ENCODE results near the gene IL1RL1. TPM values are rescaled to one million over a fixed set of nuclear protein-coding genes. Genes with fewer than 3 reads are reported as not detected.

IL1RL1 gene
- total RNA-seq, 1 donor from 2014 or later: not detected

DNA sequence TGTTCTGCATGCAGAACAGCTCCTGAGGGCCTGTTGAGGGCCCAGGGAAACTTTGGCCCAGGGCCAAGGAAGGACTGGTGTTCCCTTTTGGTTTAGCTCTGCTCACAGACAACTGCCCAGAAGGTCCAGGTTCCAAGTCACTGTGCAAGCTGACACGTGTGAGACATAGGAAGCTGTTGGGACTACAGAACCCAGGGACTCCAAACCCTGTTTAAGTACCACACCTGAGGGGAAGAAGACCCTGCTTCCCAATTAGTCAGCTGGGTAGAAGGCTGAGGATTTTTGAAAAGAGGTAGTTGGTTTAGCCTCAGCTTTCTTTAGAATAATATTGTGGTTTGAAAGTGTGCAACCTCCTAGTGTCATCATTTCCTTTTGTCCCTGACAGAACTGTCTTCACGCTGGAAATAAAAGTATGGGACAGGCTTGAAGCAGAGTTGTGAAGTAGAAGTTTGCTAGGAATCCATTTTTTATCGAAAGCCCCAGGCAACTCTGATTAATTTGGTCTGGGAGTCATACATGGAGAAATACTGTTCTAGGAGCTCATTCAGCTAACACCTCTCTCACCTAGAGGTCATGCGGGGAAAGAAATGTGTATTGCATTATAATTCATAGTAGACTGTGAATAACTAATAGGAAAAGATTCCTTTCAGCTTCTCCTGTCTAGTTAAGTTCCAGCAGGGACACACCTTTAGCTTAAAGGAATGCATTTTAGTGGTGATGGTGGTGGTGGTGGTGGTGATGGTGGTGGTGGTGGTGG is 19.9 kb upstream of the IL1RL1 start:
- no peak for DNase-seq (ENCODE audit: low spot score, unreplicated experiment)
- no peaks in the 10 kb centered on the region for H3K9me3 Mint-ChIP-seq (ENCODE audit: low read depth)
- H3K27ac Mint-ChIP-seq: no peak overlapping the region
- TF ChIP-seq CTCF (IDR thresholded peaks at IDR 0.05; ENCODE audit: unreplicated experiment): no peak
- peaks cover 2% of the 10 kb centered on the region for H3K4me1 Mint-ChIP-seq (ENCODE audit: low read depth)
- H3K4me3 Mint-ChIP-seq (ENCODE audit: low read depth): no peak overlapping the region
- H3K27me3 Mint-ChIP-seq: peaks cover 3% of the 10 kb centered on the region
- no peaks in the 10 kb centered on the region for H3K36me3 Mint-ChIP-seq (ENCODE audit: insufficient read depth)

DNA sequence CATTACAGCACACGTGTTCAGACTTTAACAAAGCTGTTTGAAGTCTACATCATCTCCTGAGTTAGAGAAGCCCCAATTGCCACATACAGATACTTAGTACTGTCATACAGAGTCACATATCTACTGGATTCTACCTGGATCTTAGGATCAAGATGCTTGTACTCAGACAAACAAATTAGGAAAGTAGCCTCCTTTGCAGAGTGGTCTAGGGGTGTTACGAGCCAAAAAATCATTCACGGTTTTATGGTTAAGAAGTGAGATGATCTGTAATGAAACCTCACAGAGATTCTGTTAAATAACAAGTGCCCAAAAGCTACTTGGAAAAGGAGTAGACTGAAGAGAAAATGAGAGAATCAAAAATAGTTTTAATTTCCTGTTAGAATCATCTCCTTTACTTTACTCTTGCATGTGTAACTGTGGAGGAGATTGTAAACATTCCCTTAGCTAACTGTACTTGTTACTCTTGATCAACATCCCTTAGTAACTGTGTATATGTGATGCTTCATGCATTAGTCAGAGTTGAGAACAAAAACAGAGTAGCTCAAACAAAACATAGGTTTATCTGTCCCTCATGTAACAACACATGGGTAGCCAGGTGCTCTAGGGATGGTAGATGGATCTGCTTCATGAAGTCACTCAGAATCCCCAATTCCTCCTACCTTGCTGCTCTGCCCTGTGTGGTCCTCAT is 16.4 kb upstream of the IL1RL1 start:
- TF ChIP-seq CTCF (IDR thresholded peaks at IDR 0.05; ENCODE audit: unreplicated experiment): no peak
- no peaks in the 10 kb centered on the region for H3K36me3 Mint-ChIP-seq (ENCODE audit: insufficient read depth)
- no peak for DNase-seq (ENCODE audit: low spot score, unreplicated experiment)
- H3K27me3 Mint-ChIP-seq: peaks cover 3% of the 10 kb centered on the region
- peaks cover 2% of the 10 kb centered on the region for H3K4me1 Mint-ChIP-seq (ENCODE audit: low read depth)
- no peaks in the 10 kb centered on the region for H3K9me3 Mint-ChIP-seq (ENCODE audit: low read depth)
- no peak overlapping the region for H3K4me3 Mint-ChIP-seq (ENCODE audit: low read depth)
- H3K27ac Mint-ChIP-seq: no peak overlapping the region

DNA sequence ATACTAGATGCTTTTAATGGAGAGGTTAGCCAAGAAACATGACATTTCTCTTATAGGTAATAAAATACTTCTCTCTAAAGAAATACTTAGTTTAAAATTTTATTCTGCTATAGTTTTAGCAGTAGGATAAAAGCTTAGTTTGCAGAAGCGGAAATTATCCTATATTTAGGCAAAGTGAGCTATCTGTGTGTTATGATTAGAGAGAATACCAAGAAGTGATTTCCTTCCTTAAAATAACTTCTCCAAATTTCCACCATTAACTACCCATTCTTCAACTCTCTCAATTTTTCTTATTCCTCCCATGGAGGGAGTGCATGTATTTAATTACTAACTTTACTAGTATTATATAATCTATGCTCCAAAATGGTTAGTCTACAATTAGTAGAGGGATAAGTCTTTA is 15.8 kb upstream of the IL1RL1 start:
- no peak for DNase-seq (ENCODE audit: low spot score, unreplicated experiment)
- Mint-ChIP-seq H3K4me3 (ENCODE audit: low read depth) (no peak overlapping the region), H3K27me3 (peaks cover 7% of the 10 kb centered on the region), H3K9me3 (ENCODE audit: low read depth) (no peaks in the 10 kb centered on the region), H3K4me1 (ENCODE audit: low read depth) (peaks cover 2% of the 10 kb centered on the region), H3K27ac (no peak overlapping the region), H3K36me3 (ENCODE audit: insufficient read depth) (no peaks in the 10 kb centered on the region)
- no peak for TF ChIP-seq CTCF (IDR thresholded peaks at IDR 0.05; ENCODE audit: unreplicated experiment)

- H3K4me3 Mint-ChIP-seq (ENCODE audit: low read depth): no peak overlapping the region
- H3K9me3 Mint-ChIP-seq (ENCODE audit: low read depth): no peaks in the 10 kb centered on the region
- DNase-seq (ENCODE audit: low spot score, unreplicated experiment): no peak
- H3K4me1 Mint-ChIP-seq (ENCODE audit: low read depth): peaks cover 2% of the 10 kb centered on the region
- no peak overlapping the region for H3K27ac Mint-ChIP-seq
- no peak for TF ChIP-seq CTCF (IDR thresholded peaks at IDR 0.05; ENCODE audit: unreplicated experiment)
- H3K36me3 Mint-ChIP-seq (ENCODE audit: insufficient read depth): no peaks in the 10 kb centered on the region
- peaks cover 3% of the 10 kb centered on the region for H3K27me3 Mint-ChIP-seq
Observed at GRCh38 chr2:102296449-102296848, 14.9 kb upstream of the IL1RL1 start.

- Mint-ChIP-seq H3K9me3 (ENCODE audit: low read depth) (no peaks in the 10 kb centered on the region), H3K36me3 (ENCODE audit: insufficient read depth) (no peaks in the 10 kb centered on the region), H3K27ac (no peak overlapping the region), H3K27me3 (peaks cover 7% of the 10 kb centered on the region), H3K4me3 (ENCODE audit: low read depth) (no peak overlapping the region), H3K4me1 (ENCODE audit: low read depth) (peaks cover 2% of the 10 kb centered on the region)
- DNase-seq (ENCODE audit: low spot score, unreplicated experiment): no peak
- no peak for TF ChIP-seq CTCF (IDR thresholded peaks at IDR 0.05; ENCODE audit: unreplicated experiment)
Observed at GRCh38 chr2:102297891-102298290, 13.5 kb upstream of the IL1RL1 start.

All from progenitor cell of endocrine pancreas (in vitro differentiated cells).